GM19193 (cell line): Measurements from ENCODE around the gene CDH13.

Experiments
- POLR2A ChIP-seq: IDR thresholded peaks from 4 replicates; pipeline ENCODE4 v1.6.1; 2011; ENCODE audit not compliant: insufficient read depth, insufficient read length; ENCODE audit errors: extremely low read depth

CDH13 gene

DNA sequence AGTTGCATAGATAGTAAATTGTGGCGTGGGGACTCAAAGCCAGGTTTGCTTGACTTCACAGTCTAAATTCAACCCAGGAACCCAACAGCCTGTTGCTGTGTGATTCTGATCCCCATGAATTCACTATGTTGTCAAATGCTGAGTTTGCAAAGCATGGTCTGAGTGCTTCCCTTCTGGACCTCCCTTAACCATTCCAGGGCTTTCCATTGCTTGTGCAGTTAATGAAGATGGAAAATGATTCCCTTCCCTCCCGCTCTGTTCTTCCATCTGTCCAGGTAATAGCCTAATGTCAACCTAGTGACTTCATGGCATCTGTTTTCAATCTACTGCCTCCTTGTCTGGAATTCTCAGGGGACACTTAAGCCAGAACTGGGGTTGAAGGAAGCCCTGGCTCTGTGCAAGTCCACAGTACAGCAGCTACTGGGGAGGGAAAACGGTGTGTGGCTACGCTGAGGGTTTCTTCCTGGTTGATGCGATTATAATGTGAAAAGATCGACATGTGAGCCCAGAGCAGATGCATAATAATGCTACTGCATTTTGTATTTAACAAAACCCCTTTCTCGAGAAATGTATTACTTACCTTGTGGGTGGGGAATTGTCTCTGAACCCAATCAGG, 206.7 kb downstream of the CDH13 start:
- no peak for TF ChIP-seq POLR2A

DNA sequence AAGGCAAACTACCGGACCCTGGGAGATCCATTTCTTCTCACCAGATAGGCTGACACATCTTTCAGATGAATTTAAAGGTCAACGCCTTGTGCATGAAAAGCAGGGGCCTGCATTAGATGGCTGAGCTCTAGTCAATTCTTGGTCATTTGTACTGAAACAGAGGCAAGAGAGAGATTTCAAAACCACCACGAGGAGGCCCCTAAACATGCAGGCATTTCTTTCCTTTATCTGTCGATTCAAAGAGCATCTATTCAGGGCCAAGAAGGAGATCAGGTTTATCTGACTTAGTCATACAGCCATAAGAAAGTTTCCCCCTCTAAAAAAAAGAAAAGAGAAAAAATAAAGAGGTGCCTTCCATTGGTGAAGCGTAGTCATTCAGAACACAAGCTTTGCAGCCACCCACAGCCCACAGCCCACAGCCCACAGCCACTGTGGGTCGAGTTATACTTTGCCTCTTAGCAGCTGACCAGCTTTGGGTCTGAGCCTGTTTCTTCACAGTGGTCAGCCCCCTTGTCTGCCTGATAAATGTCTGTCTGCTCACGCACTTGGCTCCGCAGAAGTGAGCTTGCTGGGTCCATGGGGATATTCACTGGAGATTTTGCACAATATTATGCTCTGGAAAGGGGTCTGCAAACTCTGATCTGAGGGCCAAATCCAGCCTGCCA, 207.5 kb downstream of the CDH13 start:
- TF ChIP-seq POLR2A: no peak

DNA sequence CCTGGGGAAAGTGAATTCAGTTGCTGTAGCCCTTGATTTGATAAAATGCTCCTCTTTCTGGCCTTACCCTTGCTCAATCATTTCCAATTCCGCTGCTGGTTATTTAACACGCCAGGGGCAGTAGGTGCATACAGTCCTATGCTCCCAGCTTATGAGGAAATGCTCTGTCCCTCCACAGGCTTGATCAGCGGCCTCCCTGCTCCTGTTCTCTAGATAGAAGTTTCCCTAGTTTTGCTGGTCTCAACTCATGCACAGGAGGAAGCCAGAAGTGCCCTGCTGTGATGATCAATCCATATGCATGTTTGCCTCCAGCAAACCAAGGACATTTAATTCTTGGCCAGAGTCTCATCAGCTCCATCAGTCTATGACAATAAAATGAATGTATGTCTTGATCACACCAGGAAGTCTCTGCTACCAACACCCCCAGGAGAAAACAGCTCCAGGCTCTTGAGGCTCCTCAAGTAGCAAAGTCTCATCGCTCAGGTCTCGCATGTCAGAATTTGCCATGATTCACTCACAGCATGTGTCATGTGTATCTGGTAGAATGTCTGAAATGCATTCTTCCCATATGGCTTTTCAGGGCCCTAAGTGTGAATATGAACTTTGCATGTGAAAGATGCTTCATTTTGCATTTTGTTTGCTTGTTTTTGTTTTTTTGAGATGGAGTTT, 208.9 kb downstream of the CDH13 start:
- TF ChIP-seq POLR2A: no peak

DNA sequence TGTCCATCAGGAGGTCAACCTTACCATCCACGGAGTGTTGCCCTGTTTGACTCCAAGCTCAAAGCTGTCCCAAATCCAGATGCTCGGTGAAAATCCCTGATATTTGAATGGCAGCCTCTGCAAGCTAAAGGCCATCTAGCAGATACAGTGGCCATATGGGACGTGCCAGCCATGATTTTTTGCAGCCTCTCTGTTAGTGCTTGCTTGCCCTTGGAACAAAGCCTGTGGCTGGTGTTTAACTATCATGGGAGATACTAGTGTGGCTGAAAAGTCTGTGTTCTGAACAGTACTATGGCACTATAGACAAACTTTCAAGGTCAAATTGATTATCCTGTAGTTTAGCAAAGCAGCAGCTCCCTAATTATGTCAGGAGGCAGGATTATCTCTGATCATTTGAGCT, 214.3 kb downstream of the CDH13 start:
- TF ChIP-seq POLR2A: no peak

DNA sequence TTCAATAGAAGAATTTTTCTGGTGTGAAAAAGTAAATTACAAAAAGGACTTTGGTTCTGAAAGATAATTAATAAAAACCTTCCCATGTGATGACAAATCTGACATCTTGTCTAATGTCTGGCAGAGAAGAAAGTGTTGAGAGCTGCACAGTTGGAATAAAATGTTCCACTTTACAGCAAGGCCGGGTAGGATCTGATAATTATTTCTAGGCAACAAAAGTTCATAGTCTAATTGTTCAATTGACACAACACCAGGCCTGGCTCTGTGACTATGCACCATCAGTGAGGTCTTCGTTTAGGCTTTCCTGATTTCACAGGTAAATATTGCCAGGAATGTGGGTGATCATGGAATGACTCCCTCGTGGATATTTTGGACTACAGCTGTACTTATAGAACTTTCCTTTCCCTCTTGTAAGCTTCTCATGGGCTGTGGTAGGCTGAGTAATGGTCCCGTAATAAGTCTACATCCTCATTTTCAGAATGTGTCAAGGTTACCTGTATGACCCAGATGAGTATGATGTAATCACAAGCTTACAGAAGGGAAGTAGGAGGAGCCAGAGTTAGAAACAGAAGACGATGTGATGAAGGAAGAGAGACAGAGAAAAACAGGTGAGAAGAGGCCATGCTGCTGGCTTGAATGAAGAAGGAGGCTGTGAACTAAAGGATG, 217.0 kb downstream of the CDH13 start:
- TF ChIP-seq POLR2A: no peak

DNA sequence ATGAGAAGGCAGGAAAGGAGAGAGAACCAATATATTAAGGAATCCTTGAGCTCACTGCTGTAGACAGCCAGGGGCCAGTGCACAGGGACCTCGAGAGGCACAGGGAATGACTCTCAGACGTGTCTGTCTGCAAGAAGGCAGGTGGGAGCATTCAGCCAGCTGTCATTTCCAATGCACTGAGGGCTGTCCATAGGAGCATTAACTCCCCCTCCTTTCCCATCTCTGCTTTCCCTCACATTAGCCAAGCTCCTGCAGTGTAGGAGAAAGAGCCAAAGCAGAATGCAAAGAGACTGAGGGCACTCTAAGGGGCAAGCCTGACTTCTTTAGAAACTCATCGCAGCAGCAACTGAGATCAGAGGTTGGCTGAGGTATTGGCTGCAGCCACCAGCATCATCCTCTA, 218.3 kb downstream of the CDH13 start:
- TF ChIP-seq POLR2A: no peak

DNA sequence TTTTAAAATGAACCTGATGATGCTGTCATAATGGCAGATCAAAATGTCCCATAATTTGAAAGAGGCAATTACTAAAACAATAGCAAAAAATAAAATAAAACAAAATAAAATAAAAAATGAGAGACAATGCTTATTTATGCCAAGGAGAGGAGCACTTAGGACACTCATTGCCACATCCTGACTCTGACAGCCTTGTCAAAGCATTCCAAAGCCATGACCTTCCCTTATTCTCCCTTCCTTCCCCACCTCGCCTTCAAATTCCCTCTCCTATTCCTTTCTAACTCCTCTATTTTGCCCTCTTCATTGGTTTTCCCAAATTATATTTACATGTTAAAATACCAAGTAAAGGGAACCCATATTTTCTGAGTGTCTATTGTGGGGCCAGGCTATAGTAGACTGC, 220.0 kb downstream of the CDH13 start:
- TF ChIP-seq POLR2A: no peak

DNA sequence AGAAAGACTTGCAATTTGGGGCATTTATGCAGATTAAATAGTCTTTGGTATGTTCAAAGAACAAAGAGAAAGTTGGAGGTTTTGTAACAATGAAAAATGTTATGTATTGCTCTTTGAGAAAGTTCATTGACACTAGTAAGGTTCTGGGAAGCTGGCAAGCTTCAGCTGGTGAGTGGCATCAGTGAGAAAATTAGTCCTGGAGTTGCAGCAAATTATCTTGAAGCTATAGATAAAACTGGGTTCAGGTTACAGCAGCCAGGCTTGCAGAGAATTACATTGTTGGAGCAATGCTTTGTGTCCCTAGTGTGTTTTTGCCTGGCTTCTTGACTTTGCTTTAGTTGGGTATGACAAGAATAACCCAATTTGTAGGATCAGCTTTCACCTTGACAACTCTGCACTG, 221.2 kb downstream of the CDH13 start:
- TF ChIP-seq POLR2A: no peak

DNA sequence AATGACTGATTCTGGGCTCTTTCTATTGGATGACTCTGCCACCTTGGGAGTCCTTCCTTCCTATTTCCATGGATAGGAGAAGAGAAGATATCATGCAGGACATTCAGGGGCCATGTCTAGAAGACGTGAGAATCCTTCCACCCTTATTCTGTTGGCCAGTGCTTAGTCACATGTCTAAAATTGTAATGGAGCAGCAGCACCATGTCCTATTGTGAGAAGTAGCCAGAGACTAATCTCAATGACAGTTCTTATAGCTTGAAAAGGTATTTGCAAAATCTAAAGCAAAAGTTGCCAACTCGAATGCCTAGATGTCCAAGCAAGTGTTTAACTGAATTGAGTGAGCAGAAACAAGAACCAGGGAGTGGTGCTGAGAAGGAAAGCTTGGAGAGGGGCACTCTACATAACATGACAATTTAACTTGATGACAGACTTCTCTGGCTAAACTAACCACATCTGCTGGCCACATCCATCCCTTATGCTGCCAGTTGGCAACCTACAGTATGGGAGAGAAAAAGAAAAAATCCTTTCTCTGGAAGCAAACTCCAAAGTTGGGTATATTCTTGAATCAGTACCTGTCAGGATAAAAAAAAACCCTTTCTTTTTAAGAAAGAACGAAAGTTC, 225.7 kb downstream of the CDH13 start:
- no peak for TF ChIP-seq POLR2A

DNA sequence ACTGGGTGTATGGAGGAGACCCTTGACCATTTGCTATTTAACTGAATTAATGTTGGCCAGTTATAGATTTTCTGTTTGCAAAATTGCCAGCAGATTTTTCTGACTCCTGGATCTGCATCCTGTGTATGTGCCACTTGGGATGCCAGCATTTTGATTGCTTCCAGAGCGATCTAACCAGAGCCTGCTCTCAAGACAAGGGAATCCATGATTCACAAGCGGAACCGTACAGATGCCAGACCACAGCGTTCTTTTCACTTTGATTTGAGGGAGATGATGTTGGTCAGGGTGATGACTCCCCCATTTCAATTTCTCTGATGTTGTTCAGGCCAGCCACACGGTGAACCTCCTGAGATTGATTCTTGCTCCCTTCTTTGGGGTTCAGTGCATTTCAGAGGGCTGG, 228.7 kb downstream of the CDH13 start:
- no peak for TF ChIP-seq POLR2A

DNA sequence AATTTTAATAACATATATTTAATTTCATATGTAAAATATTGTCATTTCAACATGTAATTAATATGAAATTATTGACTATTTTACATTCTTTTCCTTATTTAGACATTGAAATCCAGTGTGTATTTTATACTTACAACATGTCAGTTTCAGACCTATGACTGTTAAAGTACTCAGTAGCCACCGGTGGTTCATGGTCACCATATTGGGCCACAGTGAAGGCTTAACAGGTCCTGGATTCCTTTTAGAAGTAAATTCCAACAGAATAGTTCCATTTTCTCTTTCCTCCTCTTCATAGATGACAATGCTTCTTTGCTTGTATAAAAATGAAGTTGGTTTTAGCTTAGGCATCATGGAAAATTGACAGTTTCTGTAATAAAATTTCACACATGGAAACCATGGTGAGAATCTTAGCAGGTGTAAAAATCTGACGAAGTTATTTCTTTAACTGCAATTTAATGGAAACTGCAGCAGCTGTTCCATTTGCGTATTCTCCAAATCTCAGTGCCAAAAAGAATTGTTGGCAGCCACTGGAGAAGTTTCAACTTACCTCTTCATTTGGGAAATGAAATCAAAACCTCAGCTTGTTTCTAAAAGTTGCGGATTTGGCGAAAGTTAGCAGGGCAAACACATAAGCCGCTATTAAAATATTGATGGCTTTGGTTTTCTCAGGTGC, 231.1 kb downstream of the CDH13 start:
- no peak for TF ChIP-seq POLR2A

DNA sequence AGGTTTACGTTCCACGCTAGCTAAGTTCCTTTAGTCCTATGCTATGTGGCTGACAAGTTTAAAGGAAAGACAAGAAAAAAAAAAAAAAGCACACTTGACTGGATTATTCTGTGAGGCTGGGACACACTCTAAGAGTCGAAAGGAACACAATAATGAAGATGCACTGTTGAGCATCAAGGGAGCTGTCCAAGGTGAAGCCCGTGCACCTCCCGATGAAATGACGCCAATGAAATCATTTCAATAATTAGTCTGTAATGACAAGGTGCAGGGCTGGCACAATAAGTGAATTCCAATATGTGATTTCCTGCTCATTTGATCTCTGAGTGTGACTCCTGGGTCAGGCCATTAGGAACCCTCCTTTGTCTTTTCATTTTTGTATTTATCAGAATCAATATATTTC, 232.9 kb downstream of the CDH13 start:
- no peak for TF ChIP-seq POLR2A

DNA sequence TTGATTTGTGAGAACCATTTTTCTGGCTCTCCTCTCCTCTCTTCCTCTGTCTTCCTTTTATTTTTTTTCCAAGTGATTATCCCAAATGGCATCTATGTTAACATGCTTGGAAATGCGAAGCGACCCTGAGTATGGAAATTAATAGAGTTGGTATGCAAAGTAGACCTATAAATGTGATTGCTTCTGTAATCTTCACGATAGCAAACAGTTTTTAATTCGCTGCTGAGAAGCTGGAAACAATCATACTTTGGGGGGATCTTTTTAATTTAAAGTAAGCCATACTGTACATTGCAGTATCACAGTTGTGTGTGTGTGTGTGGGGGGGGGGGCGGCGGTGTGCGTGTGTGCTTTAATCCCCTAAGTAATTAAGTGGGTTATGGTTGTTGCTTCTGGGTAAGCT, 233.3 kb downstream of the CDH13 start:
- no peak for TF ChIP-seq POLR2A

DNA sequence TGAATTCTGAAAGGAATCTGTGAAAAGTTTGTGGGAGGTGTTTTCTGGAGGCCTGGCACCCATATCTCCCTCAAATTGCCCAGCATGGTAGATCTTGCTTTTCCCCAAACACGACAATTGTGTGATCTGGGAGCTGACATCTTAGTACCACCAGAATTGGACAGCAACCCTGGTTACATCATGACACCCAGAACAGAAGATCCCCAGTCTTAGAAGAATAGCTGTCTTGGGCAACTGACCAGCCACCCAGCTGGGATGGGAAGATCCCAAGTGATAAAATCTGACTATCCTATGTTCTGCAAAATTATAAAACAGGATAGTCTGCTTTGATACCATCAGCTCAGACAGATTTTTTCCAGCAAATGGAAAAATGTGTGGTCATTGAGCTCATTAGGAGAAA, 235.3 kb downstream of the CDH13 start:
- TF ChIP-seq POLR2A: no peak
